ENCODE measurements around the gene SNRPA1. TPM values are rescaled to one million over a fixed set of nuclear protein-coding genes. Genes with fewer than 3 reads are reported as not detected.
"Not testable (repeated sequence)": the region's sequence is repeated elsewhere in the genome, so short reads cannot be mapped to it uniquely, and the experiment has no call there.

Gene SNRPA1
- total RNA-seq: 10 to 100 TPM in 3 of 4 donors, 1 to 10 TPM in 1; 3.2 to 56.4 (median 25.7) TPM

GRCh38 chr15:101294731-101295606 is at the start of gene SNRPA1:
SNRPA1 (minus strand) TSS chr15:101295248; CDS start chr15:101295178, 70 bp downstream.
- DNase-seq: peak; percentile 97 to 98
- peak; percentile 66 to 86 for TF ChIP-seq POLR2A (IDR thresholded peaks at IDR 0.05)
- TF ChIP-seq CTCF (IDR thresholded peaks at IDR 0.05): peak in 1 of 4 experiments; percentile 53
- Histone ChIP-seq H3K4me1 (peaks cover 0 to 5% of the 10 kb centered on the region in 2 donors), H3K4me3 (peak within 1 kb of the TSS; percentile 82 to 95), H3K36me3 (no peaks in the 10 kb centered on the region), H3K9me3 (no peaks in the 10 kb centered on the region), H3K27me3 (no peaks in the 10 kb centered on the region), H3K27ac (peak within 1 kb of the TSS; percentile 85 to 95)
- intact Hi-C loops (cut with DNase I; ENCODE audit: low total_unique reads): loop anchor here (5.0 kb wide), 1 partner anchor 357 kb away; the partner anchor contains the start of gene TM2D3

- H3K4me1 ChIP-seq: no peaks in the 10 kb centered on the region
- TF ChIP-seq POLR2A (IDR thresholded peaks at IDR 0.05): no peak
- no peak for TF ChIP-seq CTCF (IDR thresholded peaks at IDR 0.05)
- no peak overlapping the region for H3K27ac ChIP-seq
- no peak for DNase-seq
- H3K4me3 ChIP-seq: no peak overlapping the region
- no peaks in the 10 kb centered on the region for H3K36me3 ChIP-seq
- H3K9me3 ChIP-seq: no peaks in the 10 kb centered on the region
- intact Hi-C loops (cut with DNase I; ENCODE audit: low total_unique reads): no loop called here
- no peaks in the 10 kb centered on the region for H3K27me3 ChIP-seq
Measured at GRCh38 chr15:101342056-101342455, 47.0 kb upstream of the SNRPA1 start.

DNA sequence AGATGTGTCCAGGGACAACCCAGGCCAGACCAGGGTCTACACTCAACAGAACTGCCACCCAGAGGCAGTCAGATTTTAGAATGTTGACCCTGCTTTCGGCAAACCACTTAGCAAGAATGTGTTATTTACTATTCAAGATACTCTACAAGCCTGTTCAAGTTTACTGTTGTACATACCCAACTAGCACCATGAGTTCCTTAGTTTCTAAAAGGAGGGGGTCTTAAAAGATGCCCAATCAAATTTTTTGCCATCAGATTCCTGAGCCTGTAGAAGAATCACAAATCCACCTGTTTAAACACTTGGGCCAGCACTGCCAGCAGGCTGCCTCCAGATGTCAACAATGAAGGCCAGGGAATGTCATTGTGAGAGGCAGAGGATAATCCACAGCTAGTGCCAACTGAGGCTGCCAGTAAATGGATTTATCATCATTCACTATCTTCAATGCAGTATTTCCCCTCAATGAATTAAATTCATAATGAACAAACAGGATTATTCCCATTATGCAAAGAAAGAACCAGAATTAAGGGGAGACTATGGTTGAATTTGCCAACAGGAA is 43.5 kb upstream of the SNRPA1 start:
- no peak for DNase-seq
- H3K4me1 ChIP-seq: no peaks in the 10 kb centered on the region
- no peaks in the 10 kb centered on the region for H3K9me3 ChIP-seq
- no peaks in the 10 kb centered on the region for H3K36me3 ChIP-seq
- no peak overlapping the region for H3K4me3 ChIP-seq
- no peak overlapping the region for H3K27ac ChIP-seq
- no peaks in the 10 kb centered on the region for H3K27me3 ChIP-seq
- intact Hi-C loops (cut with DNase I; ENCODE audit: low total_unique reads): no loop called here
- no peak for TF ChIP-seq POLR2A (IDR thresholded peaks at IDR 0.05)
- TF ChIP-seq CTCF (IDR thresholded peaks at IDR 0.05): no peak

- intact Hi-C loops (cut with DNase I; ENCODE audit: low total_unique reads): no loop called here
- Histone ChIP-seq H3K4me3 (no peak overlapping the region), H3K27me3 (no peaks in the 10 kb centered on the region), H3K36me3 (no peaks in the 10 kb centered on the region), H3K9me3 (no peaks in the 10 kb centered on the region), H3K4me1 (no peaks in the 10 kb centered on the region), H3K27ac (no peak overlapping the region)
- TF ChIP-seq CTCF (IDR thresholded peaks at IDR 0.05) (no peak), POLR2A (IDR thresholded peaks at IDR 0.05) (no peak)
- DNase-seq: no peak
Measured at GRCh38 chr15:101337976-101338375, 42.9 kb upstream of the SNRPA1 start.

GRCh38 chr15:101333907-101334789 is 39.1 kb upstream of the SNRPA1 start:
- H3K36me3 ChIP-seq; DNase-seq; H3K4me3 ChIP-seq; H3K27me3 ChIP-seq; H3K27ac ChIP-seq; H3K4me1 ChIP-seq; intact Hi-C loops (cut with DNase I; ENCODE audit: low total_unique reads); H3K9me3 ChIP-seq: not testable (repeated sequence)

Data from uterus (tissue), 4 donors.